Measurements from ENCODE around the gene GALNT10. TPM values are rescaled to one million over a fixed set of nuclear protein-coding genes. Genes with fewer than 3 reads are reported as not detected.

GALNT10 gene
- total RNA-seq, 1 donor from 2014 or later: 178 TPM

DNA sequence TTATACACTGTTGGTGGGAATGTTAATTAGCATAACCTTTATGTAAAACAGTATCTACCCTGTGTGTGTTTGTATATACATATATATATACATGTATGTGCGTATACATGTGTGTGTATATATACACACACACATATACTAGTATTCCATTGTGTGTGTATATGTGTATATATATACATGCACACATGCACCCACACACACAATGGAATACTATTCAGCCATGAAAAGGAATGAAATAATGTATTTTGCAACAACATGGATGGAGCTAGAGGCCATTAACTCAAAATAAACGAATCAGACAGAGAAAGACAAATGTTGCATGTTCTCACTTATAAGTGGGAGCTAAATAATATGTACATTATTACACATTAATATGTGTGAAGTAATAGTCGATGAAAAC, 237.7 kb downstream of the GALNT10 start:
- H3K9me3 Mint-ChIP-seq (ENCODE audit: unreplicated experiment): peaks cover 8% of the 10 kb centered on the region
- no peak for DNase-seq (ENCODE audit: extremely low spot score, unreplicated experiment)
- no peak overlapping the region for H3K27ac Mint-ChIP-seq (ENCODE audit: unreplicated experiment)
- peaks cover 2% of the 10 kb centered on the region for H3K36me3 Mint-ChIP-seq (ENCODE audit: unreplicated experiment)
- TF ChIP-seq, protein P1, sequence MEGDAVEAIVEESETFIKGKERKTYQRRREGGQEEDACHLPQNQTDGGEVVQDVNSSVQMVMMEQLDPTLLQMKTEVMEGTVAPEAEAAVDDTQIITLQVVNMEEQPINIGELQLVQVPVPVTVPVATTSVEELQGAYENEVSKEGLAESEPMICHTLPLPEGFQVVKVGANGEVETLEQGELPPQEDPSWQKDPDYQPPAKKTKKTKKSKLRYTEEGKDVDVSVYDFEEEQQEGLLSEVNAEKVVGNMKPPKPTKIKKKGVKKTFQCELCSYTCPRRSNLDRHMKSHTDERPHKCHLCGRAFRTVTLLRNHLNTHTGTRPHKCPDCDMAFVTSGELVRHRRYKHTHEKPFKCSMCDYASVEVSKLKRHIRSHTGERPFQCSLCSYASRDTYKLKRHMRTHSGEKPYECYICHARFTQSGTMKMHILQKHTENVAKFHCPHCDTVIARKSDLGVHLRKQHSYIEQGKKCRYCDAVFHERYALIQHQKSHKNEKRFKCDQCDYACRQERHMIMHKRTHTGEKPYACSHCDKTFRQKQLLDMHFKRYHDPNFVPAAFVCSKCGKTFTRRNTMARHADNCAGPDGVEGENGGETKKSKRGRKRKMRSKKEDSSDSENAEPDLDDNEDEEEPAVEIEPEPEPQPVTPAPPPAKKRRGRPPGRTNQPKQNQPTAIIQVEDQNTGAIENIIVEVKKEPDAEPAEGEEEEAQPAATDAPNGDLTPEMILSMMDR (IDR thresholded peaks at IDR 0.05): no peak
- no peaks in the 10 kb centered on the region for H3K4me1 Mint-ChIP-seq (ENCODE audit: unreplicated experiment)
- no peak overlapping the region for H3K4me3 Mint-ChIP-seq (ENCODE audit: unreplicated experiment)
- H3K27me3 Mint-ChIP-seq (ENCODE audit: unreplicated experiment): no peaks in the 10 kb centered on the region

- Mint-ChIP-seq H3K27me3 (ENCODE audit: unreplicated experiment) (no peaks in the 10 kb centered on the region), H3K4me3 (ENCODE audit: unreplicated experiment) (no peak overlapping the region), H3K4me1 (ENCODE audit: unreplicated experiment) (no peaks in the 10 kb centered on the region), H3K9me3 (ENCODE audit: unreplicated experiment) (peaks cover 3% of the 10 kb centered on the region), H3K36me3 (ENCODE audit: unreplicated experiment) (peaks cover under 1% of the 10 kb centered on the region), H3K27ac (ENCODE audit: unreplicated experiment) (no peak overlapping the region)
- TF ChIP-seq, protein P1 (IDR thresholded peaks at IDR 0.05): no peak
- DNase-seq (ENCODE audit: extremely low spot score, unreplicated experiment): no peak
These were observed 238.8 kb downstream of the GALNT10 start for GRCh38 chr5:154429341-154429740.

DNA sequence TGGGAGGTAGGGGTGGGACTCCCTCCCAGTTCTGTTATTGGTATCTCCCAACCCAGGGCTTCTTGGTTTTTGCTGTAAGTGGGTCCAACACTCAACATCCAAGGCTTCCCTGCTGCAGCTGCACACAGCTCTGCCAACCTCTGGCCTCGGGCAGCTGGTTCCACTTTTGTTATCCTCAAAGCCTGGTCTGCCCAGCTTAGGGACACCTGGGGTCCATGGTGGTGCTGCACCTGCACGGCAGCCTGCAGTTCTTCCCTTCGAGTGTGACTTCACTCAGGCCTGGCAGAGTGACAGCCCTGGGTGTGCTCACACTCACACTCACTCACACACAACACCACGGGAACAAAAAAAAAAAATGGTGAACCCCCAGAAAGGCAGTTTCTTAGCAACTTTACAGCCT, 239.9 kb downstream of the GALNT10 start:
- Mint-ChIP-seq H3K36me3 (ENCODE audit: unreplicated experiment) (peaks cover 3% of the 10 kb centered on the region), H3K27me3 (ENCODE audit: unreplicated experiment) (no peaks in the 10 kb centered on the region), H3K4me3 (ENCODE audit: unreplicated experiment) (no peak overlapping the region), H3K4me1 (ENCODE audit: unreplicated experiment) (no peaks in the 10 kb centered on the region), H3K9me3 (ENCODE audit: unreplicated experiment) (peaks cover 3% of the 10 kb centered on the region), H3K27ac (ENCODE audit: unreplicated experiment) (no peak overlapping the region)
- TF ChIP-seq, protein P1 (IDR thresholded peaks at IDR 0.05): no peak
- DNase-seq (ENCODE audit: extremely low spot score, unreplicated experiment): peak; percentile 64

DNA sequence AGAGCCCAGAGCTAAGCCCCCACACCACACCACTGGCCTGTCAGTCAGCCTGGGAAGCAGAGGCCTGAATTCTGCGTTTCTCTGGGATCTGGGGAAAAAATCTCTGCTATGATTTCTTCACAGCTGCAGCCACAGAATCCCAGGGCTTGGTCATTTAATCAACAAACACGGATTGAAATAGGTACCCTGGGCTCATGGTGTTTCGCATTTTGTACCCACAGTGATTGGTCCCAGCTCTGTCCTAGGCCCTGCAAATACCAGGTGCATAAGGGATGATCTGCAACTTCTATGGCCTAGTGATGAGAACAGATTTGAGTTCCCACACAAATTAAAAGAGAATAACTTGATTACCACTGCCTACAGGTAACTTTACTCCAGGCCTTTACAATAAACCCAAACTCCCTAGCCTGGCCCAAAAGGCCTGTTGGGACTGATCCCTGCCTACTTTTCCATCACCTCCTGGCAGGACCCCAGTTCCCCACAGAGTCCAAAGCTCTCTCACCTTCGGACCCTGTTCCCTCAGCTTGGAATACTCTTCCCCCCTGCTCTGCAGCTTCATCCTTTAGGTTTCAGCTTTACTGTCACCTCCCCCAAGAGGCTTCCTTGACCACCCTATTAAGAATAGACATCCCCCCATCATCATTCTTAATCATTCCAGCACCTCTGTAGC, 240.6 kb downstream of the GALNT10 start:
- peaks cover 3% of the 10 kb centered on the region for H3K9me3 Mint-ChIP-seq (ENCODE audit: unreplicated experiment)
- no peak overlapping the region for H3K4me3 Mint-ChIP-seq (ENCODE audit: unreplicated experiment)
- peaks cover 7% of the 10 kb centered on the region for H3K36me3 Mint-ChIP-seq (ENCODE audit: unreplicated experiment)
- H3K4me1 Mint-ChIP-seq (ENCODE audit: unreplicated experiment): no peaks in the 10 kb centered on the region
- DNase-seq (ENCODE audit: extremely low spot score, unreplicated experiment): peak; percentile 30
- TF ChIP-seq, protein P1 (IDR thresholded peaks at IDR 0.05): no peak
- H3K27me3 Mint-ChIP-seq (ENCODE audit: unreplicated experiment): no peaks in the 10 kb centered on the region
- H3K27ac Mint-ChIP-seq (ENCODE audit: unreplicated experiment): no peak overlapping the region

DNA sequence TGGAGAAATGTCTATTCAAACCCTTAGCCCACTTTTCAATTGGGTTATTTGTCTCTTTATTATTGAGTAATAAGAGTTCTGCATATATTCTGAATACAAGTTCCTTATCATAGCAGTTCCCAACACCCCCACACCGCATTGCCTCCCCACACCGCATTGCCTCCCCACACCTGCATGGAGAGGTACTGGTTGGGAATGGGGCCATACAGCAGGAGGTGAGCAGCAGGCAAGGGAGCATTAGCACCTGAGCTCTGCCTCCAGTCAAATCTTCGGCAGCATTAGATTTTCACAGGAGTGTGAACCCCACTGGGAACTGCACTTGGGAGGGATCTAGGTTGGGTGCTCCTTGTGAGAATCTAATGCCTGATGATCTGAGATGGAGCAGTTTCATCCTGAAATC, 244.7 kb downstream of the GALNT10 start:
- Mint-ChIP-seq H3K9me3 (ENCODE audit: unreplicated experiment) (no peaks in the 10 kb centered on the region), H3K4me1 (ENCODE audit: unreplicated experiment) (no peaks in the 10 kb centered on the region), H3K27ac (ENCODE audit: unreplicated experiment) (no peak overlapping the region), H3K36me3 (ENCODE audit: unreplicated experiment) (peaks cover 25% of the 10 kb centered on the region), H3K27me3 (ENCODE audit: unreplicated experiment) (no peaks in the 10 kb centered on the region), H3K4me3 (ENCODE audit: unreplicated experiment) (no peak overlapping the region)
- DNase-seq (ENCODE audit: extremely low spot score, unreplicated experiment): peak; percentile 23
- TF ChIP-seq, protein P1 (IDR thresholded peaks at IDR 0.05): no peak
